NB4 (cell line): ENCODE measurements around the gene ABCB8.

Experiments used
- CTCF ChIP-seq: IDR thresholded peaks from one replicate; pipeline ENCODE4 v1.5.1; 2012; ENCODE audit warnings: low read depth, low read length
- MAX ChIP-seq: IDR thresholded peaks from 2 replicates; pipeline ENCODE4 v1.6.1; 2011; ENCODE audit warnings: low read depth, low read length
- MYC ChIP-seq: IDR thresholded peaks from 2 replicates; pipeline ENCODE4 v1.6.1; 2011; ENCODE audit warnings: low read depth, low read length
- POLR2A ChIP-seq: IDR thresholded peaks from 2 replicates; pipeline ENCODE4 v1.6.1; 2011; ENCODE audit warnings: mild to moderate bottlenecking; ENCODE audit not compliant: insufficient read length; ENCODE audit errors: extremely low read depth

GRCh38 chr7:151086802-151087244 is 58.6 kb downstream of the ABCB8 start:
- TF ChIP-seq CTCF (no peak), POLR2A (no peak), MAX (peak; percentile 61), MYC (peak; percentile 66)
